HG02610 (cell line): Measurements from ENCODE around the gene TGFBR2.

Experiments used
- ATAC-seq: cut with Tn5 transposase; IDR thresholded peaks from one replicate; pipeline ENCODE4 v1.9.1; 2021; ENCODE audit warnings: mild to moderate bottlenecking, moderate library complexity; ENCODE audit not compliant: unreplicated experiment

TGFBR2 gene

DNA sequence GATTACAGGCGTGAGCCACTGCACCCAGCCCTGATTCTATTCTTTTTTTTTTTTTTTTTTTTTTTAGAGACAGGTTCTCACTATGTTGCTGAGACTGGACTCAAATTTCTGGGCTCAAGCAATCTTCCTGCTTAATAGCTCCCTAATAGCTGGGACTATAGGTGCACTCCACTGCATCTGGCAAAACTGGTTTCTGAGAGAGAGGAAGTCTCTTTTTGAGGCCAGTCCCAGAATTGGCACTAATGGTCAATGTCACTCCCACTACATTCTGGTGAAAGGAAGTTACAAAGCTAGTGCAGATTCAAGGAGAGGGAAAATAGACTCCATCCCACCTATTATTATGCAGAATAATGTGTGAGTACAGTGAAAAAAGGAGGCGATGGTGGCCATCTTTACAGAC is 5.8 kb upstream of the TGFBR2 start:
- ATAC-seq, result no peak

- ATAC-seq, result no peak
These were observed 3.5 kb upstream of the TGFBR2 start for GRCh38 chr3:30602946-30603345.

DNA sequence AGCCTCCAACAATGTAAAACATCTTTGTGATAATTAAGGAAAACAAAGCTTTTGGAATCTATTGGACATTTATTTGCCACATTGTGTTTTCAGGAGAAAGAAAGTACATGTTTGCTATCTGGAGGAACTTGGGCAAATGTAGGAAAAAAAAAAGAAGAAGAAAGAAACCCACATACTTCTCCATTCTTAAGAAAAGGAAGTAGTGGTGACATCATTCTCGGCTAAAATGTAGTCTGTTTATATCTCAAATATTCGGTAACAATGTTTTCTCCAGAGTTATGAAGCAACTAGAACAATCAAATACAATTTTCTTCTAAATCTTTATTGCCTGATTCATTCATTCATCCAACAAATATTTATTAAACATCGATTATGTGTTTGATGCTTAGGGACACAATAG is 2.3 kb upstream of the TGFBR2 start:
- no peak for ATAC-seq

DNA sequence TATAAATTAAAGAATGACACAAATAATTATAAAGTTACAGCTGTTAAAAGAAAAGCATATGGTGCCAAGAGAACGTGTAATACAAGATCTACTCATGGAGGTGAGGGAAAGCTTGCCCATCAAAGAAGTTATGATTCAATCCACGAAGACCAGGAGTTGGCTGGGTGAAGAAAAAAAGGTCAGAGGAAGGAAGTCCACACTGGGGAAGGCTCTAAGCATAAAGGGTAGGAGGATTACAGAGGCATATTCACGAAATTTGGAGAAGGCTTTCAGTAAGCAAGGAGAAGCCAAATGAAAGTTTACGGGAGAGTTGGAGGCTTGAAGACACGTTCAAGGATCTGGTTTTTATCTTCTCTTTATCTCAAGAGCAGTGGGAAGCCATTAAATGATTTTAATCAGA is 1.8 kb upstream of the TGFBR2 start:
- ATAC-seq, result no peak

- ATAC-seq, result no peak
These were observed 1.4 kb upstream of the TGFBR2 start for GRCh38 chr3:30605005-30605404.

GRCh38 chr3:30605706-30606300 is 598 bp upstream of the TGFBR2 start:
- ATAC-seq, result no peak

DNA sequence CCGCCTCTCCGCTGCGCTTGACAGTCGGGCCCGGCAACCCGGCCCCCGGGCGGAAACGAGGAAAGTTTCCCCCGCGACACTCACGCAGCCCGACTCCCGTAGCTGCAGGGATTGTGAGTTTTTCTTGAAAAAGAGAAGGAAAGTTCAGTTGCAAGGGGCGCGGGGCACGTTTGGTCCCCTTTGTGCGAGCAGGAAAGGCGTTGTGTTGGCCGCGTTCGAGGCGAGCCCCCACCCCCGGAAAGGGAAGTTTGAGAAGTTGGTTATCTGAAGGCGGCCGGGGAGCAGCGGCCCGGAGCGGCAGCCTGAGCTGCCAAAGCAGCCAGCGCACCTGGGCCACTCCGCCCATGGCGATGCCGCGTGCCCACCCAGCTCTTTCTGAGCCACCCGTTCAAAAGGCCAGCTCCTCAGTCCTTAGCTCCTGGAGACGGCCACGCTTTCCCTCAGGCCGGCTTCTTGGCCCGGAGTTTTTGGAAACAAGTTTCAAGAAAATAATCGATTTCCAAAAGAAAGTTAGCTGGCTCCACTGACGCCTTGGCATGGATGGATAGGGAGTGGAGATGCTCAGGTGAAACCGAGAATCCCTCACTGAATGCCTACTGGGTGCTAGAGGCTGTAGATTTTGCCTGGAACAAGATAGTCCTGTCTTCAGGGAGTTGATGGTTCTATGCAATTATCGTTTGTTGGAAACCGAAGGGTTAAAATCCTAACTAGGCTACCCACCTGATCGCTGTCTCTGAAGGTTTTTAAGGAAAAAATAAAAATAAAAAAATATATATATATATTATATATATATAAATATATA is 832 bp downstream of the TGFBR2 start:
- ATAC-seq, result peak; percentile 39

DNA sequence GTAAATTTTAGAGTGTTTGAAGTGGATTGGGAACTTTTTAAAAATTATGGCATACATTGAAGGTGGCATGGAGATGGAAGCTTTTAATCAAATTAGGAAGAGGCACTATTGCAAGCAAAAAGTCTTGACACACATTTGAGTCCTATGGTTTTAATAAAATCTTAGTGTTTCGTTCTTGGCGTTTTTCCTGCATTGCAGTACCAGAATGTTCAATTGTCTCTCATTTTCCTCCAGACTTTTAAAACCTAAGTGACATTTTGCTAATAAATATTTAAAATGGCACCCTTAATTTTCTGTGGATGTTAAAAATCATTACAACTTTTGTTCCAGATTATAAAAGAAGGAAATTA is 2.2 kb downstream of the TGFBR2 start:
- ATAC-seq, result no peak

GRCh38 chr3:30609930-30610701 is 3.7 kb downstream of the TGFBR2 start:
- ATAC-seq, result no peak

DNA sequence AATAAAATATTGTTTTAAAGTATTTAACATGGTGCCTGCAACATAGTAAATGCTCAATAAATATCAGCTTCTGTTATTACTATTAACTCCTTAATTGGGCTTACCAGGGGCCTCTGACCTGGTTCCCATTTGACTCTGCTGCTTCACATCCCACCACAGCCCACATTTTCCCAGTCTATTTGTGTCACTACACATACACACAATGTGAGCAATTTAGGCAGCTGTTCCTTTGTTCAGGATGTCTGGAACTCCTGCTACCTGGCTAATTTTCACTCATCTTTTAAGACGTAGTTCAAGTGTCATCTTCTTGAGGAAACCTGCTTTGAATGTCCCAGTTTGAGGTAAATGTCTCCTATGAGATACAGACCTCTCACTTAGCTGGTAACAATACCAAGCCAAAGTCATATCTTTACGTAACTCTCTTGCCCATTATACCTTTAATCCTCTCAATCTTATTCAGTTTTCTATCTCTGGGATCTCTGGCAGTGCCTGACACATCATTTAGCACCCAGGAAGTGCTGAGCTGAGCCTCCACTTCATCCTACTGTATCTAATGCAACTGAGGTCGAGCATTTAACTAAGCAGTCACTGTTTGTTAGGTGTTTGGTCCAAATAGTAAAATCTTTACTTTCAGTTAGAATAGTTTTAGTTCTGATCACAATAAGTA is 4.4 kb downstream of the TGFBR2 start:
- no peak for ATAC-seq

DNA sequence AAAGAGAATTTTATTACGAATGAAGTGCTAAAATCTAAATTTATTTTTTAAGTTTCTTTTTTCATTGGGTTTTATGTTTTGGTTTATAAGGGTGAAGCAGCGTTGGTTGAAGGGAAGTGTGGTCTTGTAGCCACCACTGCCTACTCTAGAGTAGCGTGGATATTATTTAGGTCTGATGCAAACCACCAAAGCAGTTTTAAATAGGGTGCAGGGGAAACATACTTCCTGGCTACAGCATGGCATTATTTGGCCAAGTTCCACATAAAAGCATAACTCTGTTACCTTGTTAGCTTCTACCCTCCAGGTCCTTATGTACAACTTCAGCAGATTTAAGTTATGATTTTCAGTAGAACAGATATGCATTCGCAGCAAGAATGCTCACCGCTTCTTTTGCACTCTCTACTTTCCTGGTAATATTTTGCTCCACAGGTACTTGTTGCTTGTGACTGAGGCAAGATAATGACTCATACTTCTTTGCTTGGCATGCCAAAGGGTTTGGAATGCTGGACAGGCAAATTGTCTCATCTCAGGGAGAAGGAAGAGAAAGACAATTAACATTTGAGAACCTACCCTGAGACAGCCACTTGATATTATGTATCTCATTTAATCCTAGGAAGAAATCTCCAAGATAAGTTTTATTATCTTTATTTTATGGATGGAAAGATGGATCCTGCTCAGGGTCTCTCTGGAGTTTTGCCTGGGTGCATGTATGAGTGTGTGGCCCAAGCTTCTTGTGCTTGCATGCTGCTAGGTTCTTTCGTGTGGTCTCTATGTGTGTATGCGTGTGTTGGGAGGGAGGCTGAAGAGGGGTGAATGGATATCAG is 5.4 kb downstream of the TGFBR2 start:
- no peak for ATAC-seq

DNA sequence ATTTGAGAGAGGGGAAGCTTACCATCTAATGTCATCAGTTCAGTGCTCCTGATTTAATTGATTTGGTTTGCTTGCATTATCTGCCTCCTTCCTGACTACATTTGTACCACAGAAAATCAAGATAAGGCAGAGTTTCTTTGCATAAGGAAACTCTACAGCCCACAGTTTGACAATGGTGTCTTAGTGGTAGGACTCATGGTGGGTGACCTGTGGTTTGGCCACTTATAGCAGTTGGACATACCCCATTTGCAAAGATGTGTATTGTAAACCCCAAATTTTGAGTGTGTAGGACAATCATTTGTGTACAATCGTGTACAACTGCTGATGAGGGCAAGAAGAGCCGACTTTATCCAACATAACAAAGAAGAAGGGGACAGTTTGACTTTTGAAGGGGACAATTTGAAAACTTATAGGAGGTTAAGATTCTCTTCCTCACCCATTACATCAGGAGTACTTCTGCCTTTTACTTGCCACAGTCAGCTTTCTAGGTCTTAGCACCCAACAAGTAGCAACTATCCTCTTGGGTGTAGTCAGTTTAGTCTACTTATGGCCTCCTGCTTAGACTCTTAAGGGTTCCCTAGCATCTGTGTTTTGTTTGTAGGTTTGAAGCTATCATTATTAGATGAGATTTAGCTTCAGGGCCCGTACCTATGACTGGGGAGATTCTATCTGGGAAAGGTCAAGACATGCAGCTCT is 6.2 kb downstream of the TGFBR2 start:
- ATAC-seq, result no peak

DNA sequence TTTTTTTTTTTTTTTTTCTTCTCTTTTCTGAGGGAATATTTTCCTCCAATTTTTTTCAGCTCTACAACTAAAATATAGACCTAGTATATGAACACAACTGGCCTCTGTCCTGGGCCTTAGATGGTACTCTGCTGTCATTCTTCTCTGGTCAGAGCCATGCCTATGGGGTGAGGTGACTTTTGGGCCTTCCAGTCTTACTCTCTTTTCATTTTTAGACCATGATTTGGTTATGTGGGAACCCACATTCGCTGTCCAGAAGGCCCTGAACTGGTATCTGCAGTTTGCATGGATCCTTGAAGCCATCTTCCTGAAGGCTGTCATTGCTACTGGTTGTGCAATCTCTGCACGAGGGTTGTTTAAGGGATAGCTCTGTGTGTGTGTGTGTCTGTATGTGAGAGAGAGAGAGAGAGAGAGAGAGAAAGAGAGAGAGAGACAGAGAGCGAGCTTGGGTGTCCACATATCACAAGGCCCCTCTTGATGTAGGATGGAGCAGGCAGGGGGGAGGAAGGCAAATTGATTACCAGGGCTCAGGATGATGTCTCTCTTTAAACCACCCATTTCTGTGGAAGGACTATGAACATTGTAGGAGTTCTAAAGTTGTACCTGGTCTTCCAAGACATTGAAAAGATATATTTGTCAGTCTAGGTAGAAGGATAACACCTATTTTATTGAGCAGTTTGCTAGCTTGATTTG is 6.9 kb downstream of the TGFBR2 start:
- no peak for ATAC-seq

GRCh38 chr3:30614373-30614772 is 8.0 kb downstream of the TGFBR2 start:
- ATAC-seq, result no peak

DNA sequence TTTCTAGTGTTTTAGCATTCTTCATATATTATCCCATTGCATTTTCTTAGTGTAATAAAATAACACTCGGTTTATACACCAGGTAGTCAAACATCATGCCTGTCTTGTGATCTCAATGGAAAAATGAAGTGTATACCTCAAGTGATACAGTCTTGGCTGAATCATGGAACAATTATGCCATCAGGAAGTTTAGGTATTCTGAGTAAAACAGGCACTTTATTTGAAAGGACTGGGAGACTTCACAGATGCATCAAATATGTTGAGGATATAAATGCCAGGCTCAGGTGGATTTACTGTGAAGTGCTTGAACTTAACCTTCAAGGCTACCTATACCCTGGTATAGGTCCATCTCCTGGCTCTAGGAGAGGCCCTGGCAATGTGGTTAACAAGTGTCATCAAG is 8.5 kb downstream of the TGFBR2 start:
- no peak for ATAC-seq

GRCh38 chr3:30615615-30616346 is 9.4 kb downstream of the TGFBR2 start:
- no peak for ATAC-seq

DNA sequence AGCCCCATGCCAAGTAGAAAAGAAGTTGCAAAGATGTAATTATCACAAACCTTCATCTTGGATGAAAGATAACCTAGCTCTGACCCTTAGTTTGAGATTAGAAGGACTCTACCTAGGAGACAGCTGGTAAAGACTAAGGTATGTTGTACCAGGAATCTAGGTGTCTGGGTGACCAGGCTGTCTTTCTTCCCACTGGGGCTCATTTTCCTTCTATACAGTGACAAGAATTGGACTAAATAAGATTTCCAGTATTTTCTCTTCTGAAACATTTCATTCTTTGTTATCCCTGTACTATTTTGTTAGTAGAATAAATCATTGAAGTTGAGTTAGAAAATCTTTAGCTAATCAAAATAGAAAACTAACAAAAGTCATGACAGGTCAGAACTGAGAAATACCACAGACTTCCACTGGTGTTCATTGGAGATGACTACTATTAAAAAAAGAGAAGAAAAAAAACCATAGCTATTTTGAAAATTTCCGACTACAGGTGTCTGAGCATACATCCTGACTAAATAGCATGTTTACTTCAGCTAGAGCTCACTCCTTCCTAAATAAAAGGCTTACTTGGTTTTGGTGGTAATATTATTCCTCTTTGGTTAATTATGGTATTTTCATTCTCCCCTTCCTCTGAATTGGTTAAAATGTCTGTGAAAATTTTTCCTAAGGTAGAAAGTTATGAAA is 10.1 kb downstream of the TGFBR2 start:
- ATAC-seq, result no peak

DNA sequence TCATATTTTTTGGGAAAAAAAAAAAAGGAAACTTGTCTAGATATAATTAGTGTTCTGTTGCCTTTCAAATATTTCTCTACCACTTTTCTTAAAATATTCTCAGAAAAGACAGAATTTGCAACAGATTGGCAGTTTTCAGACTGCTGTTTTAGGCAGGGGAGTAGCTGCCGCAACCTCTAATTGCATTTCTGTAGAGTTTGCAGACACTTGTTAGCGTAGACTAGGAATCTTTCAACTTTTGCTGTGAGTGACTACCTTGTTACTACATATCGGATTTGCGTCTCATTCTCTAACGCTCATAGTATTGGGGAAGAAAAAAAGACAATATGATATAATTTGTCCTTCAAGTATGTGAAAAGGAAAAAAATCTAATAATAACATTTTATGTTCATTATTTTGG is 10.7 kb downstream of the TGFBR2 start:
- no peak for ATAC-seq
